ENCODE data around the gene CAPN2.

Gene CAPN2

GRCh38 chr1:223715604-223716172 lies 3.3 kb downstream of the CAPN2 start:
- H3K9me3 ChIP-seq (ENCODE audit: low read length): no peaks in the 10 kb centered on the region
- H3K4me1 ChIP-seq (ENCODE audit: insufficient read depth, low read length): peaks cover 8% of the 10 kb centered on the region
- H3K4me3 ChIP-seq (ENCODE audit: low read length): no peak overlapping the region
- H3K36me3 ChIP-seq (ENCODE audit: insufficient read depth, low read length): peaks cover 28% of the 10 kb centered on the region
- H3K27me3 ChIP-seq (ENCODE audit: insufficient read depth, low read length): no peaks in the 10 kb centered on the region
- H2AFZ ChIP-seq (ENCODE audit: low read depth, low read length): no peak overlapping the region

GRCh38 chr1:223716302-223716862 lies 4.0 kb downstream of the CAPN2 start:
- H3K4me1 ChIP-seq (ENCODE audit: insufficient read depth, low read length): peaks cover 8% of the 10 kb centered on the region
- H3K27me3 ChIP-seq (ENCODE audit: insufficient read depth, low read length): no peaks in the 10 kb centered on the region
- no peak overlapping the region for H2AFZ ChIP-seq (ENCODE audit: low read depth, low read length)
- peaks cover 35% of the 10 kb centered on the region for H3K36me3 ChIP-seq (ENCODE audit: insufficient read depth, low read length)
- H3K9me3 ChIP-seq (ENCODE audit: low read length): no peaks in the 10 kb centered on the region
- H3K4me3 ChIP-seq (ENCODE audit: low read length): no peak overlapping the region

- Histone ChIP-seq H2AFZ (ENCODE audit: low read depth, low read length) (no peak overlapping the region), H3K4me1 (ENCODE audit: insufficient read depth, low read length) (peaks cover 8% of the 10 kb centered on the region), H3K9me3 (ENCODE audit: low read length) (no peaks in the 10 kb centered on the region), H3K4me3 (ENCODE audit: low read length) (no peak overlapping the region), H3K36me3 (ENCODE audit: insufficient read depth, low read length) (peaks cover 39% of the 10 kb centered on the region), H3K27me3 (ENCODE audit: insufficient read depth, low read length) (no peaks in the 10 kb centered on the region)
Measured at GRCh38 chr1:223717123-223717522, 4.8 kb downstream of the CAPN2 start.

GRCh38 chr1:223717695-223718363 lies 5.5 kb downstream of the CAPN2 start:
- Histone ChIP-seq H3K4me1 (ENCODE audit: insufficient read depth, low read length) (peaks cover 8% of the 10 kb centered on the region), H3K27me3 (ENCODE audit: insufficient read depth, low read length) (no peaks in the 10 kb centered on the region), H3K9me3 (ENCODE audit: low read length) (no peaks in the 10 kb centered on the region), H2AFZ (ENCODE audit: low read depth, low read length) (no peak overlapping the region), H3K4me3 (ENCODE audit: low read length) (no peak overlapping the region), H3K36me3 (ENCODE audit: insufficient read depth, low read length) (peaks cover 46% of the 10 kb centered on the region)

- Histone ChIP-seq H3K27me3 (ENCODE audit: insufficient read depth, low read length) (no peaks in the 10 kb centered on the region), H3K9me3 (ENCODE audit: low read length) (no peaks in the 10 kb centered on the region), H3K4me3 (ENCODE audit: low read length) (no peak overlapping the region), H3K36me3 (ENCODE audit: insufficient read depth, low read length) (peaks cover 51% of the 10 kb centered on the region), H2AFZ (ENCODE audit: low read depth, low read length) (no peak overlapping the region), H3K4me1 (ENCODE audit: insufficient read depth, low read length) (peaks cover 4% of the 10 kb centered on the region)
Measured at GRCh38 chr1:223718850-223719249, 6.5 kb downstream of the CAPN2 start.

GRCh38 chr1:223720971-223721591 lies 8.7 kb downstream of the CAPN2 start:
- Histone ChIP-seq H3K9me3 (ENCODE audit: low read length) (peaks cover 3% of the 10 kb centered on the region), H3K4me1 (ENCODE audit: insufficient read depth, low read length) (peaks cover 4% of the 10 kb centered on the region), H2AFZ (ENCODE audit: low read depth, low read length) (no peak overlapping the region), H3K27me3 (ENCODE audit: insufficient read depth, low read length) (no peaks in the 10 kb centered on the region), H3K4me3 (ENCODE audit: low read length) (no peak overlapping the region), H3K36me3 (ENCODE audit: insufficient read depth, low read length) (peaks cover 53% of the 10 kb centered on the region)

GRCh38 chr1:223721658-223722607 lies 9.6 kb downstream of the CAPN2 start:
- Histone ChIP-seq H3K4me1 (ENCODE audit: insufficient read depth, low read length) (peaks cover 12% of the 10 kb centered on the region), H3K36me3 (ENCODE audit: insufficient read depth, low read length) (peaks cover 53% of the 10 kb centered on the region), H3K4me3 (ENCODE audit: low read length) (no peak overlapping the region)

GRCh38 chr1:223723351-223723904 lies 11.1 kb downstream of the CAPN2 start:
- Histone ChIP-seq H2AFZ (ENCODE audit: low read depth, low read length) (no peak overlapping the region), H3K4me3 (ENCODE audit: low read length) (no peak overlapping the region), H3K9me3 (ENCODE audit: low read length) (peaks cover 3% of the 10 kb centered on the region), H3K4me1 (ENCODE audit: insufficient read depth, low read length) (peaks cover 12% of the 10 kb centered on the region), H3K36me3 (ENCODE audit: insufficient read depth, low read length) (peaks cover 48% of the 10 kb centered on the region), H3K27me3 (ENCODE audit: insufficient read depth, low read length) (no peaks in the 10 kb centered on the region)

More at GRCh38 chr1:223721658-223722607, 9.6 kb downstream of the CAPN2 start:
- Histone ChIP-seq H3K27me3 (ENCODE audit: insufficient read depth, low read length) (no peaks in the 10 kb centered on the region), H2AFZ (ENCODE audit: low read depth, low read length) (no peak overlapping the region), H3K9me3 (ENCODE audit: low read length) (peaks cover 3% of the 10 kb centered on the region)

- Histone ChIP-seq H3K4me1 (ENCODE audit: insufficient read depth, low read length) (peaks cover 12% of the 10 kb centered on the region), H2AFZ (ENCODE audit: low read depth, low read length) (no peak overlapping the region), H3K27me3 (ENCODE audit: insufficient read depth, low read length) (no peaks in the 10 kb centered on the region), H3K4me3 (ENCODE audit: low read length) (no peak overlapping the region), H3K36me3 (ENCODE audit: insufficient read depth, low read length) (peaks cover 47% of the 10 kb centered on the region), H3K9me3 (ENCODE audit: low read length) (peaks cover 3% of the 10 kb centered on the region)
Measured at GRCh38 chr1:223724376-223724775, 12.0 kb downstream of the CAPN2 start.

GRCh38 chr1:223725578-223725977 lies 13.2 kb downstream of the CAPN2 start:
- peaks cover 3% of the 10 kb centered on the region for H3K9me3 ChIP-seq (ENCODE audit: low read length)
- no peak overlapping the region for H3K4me3 ChIP-seq (ENCODE audit: low read length)
- peaks cover 12% of the 10 kb centered on the region for H3K4me1 ChIP-seq (ENCODE audit: insufficient read depth, low read length)
- peaks cover 44% of the 10 kb centered on the region for H3K36me3 ChIP-seq (ENCODE audit: insufficient read depth, low read length)
- no peaks in the 10 kb centered on the region for H3K27me3 ChIP-seq (ENCODE audit: insufficient read depth, low read length)
- H2AFZ ChIP-seq (ENCODE audit: low read depth, low read length): no peak overlapping the region

- no peak overlapping the region for H2AFZ ChIP-seq (ENCODE audit: low read depth, low read length)
- H3K36me3 ChIP-seq (ENCODE audit: insufficient read depth, low read length): peaks cover 38% of the 10 kb centered on the region
- H3K4me3 ChIP-seq (ENCODE audit: low read length): no peak overlapping the region
- H3K9me3 ChIP-seq (ENCODE audit: low read length): peaks cover 3% of the 10 kb centered on the region
- peaks cover 12% of the 10 kb centered on the region for H3K4me1 ChIP-seq (ENCODE audit: insufficient read depth, low read length)
- no peaks in the 10 kb centered on the region for H3K27me3 ChIP-seq (ENCODE audit: insufficient read depth, low read length)
Measured at GRCh38 chr1:223726380-223727001, 14.2 kb downstream of the CAPN2 start.

- Histone ChIP-seq H3K4me1 (ENCODE audit: insufficient read depth, low read length) (peaks cover 12% of the 10 kb centered on the region), H3K9me3 (ENCODE audit: low read length) (peaks cover 3% of the 10 kb centered on the region), H2AFZ (ENCODE audit: low read depth, low read length) (no peak overlapping the region), H3K4me3 (ENCODE audit: low read length) (no peak overlapping the region), H3K27me3 (ENCODE audit: insufficient read depth, low read length) (no peaks in the 10 kb centered on the region), H3K36me3 (ENCODE audit: insufficient read depth, low read length) (peaks cover 35% of the 10 kb centered on the region)
Measured at GRCh38 chr1:223727541-223727940, 15.2 kb downstream of the CAPN2 start.

All from neuron (in vitro differentiated cells).